Panc1 (cell line): ENCODE data around the gene TMEM151A. TPM values are rescaled to one million over a fixed set of nuclear protein-coding genes. Genes with fewer than 3 reads are reported as not detected.
"Not testable (repeated sequence)": the region's sequence is repeated elsewhere in the genome, so short reads cannot be mapped to it uniquely, and the experiment has no call there.

Experiments used
- ATAC-seq: fragments of 200-7000 bp; cut with Tn5 transposase; 2 replicates; pipeline ENCODE4 v1.9.1; 2020; ENCODE audit warnings: mild to moderate bottlenecking, moderate library complexity
- BruUV-seq: library from RNA; stranded (reverse); fragments of 400-500 nt; replicated peaks from 2 replicates; lab custom pipeline; 2021; lab: Mats Ljungman, UMichigan
- CTCF ChIA-PET: fragments of 300-600 bp; sonication (Branson Sonifier 250); formaldehyde crosslinking; loops from one replicate; lab custom pipeline; 2022; ENCODE audit warnings: antibody characterized with exemption; lab: Charles Lee
- POLR2A ChIA-PET: fragments of 300-600 bp; sonication (Branson Sonifier 250); formaldehyde crosslinking; loops from one replicate; lab custom pipeline; 2022; ENCODE audit warnings: antibody characterized with exemption; lab: Charles Lee
- DNase-seq: peaks from one replicate; pipeline ENCODE4 v3.0.0-alpha.2; 2010; ENCODE audit warnings: low read depth, low spot score
- H3K27ac ChIP-seq: 2 replicates; pipeline ENCODE4 v1.5.1; 2011; ENCODE audit warnings: mild to moderate bottlenecking, low read length, inconsistent platforms
- H3K27me3 ChIP-seq: fragments of 200-500 bp; sonication (Bioruptor generic); 2 replicates; pipeline ENCODE4 v1.6.0; 2014; ENCODE audit warnings: low read length, inconsistent platforms; ENCODE audit not compliant: control insufficient read depth, insufficient read depth
- H3K36me3 ChIP-seq: fragments of 200-500 bp; sonication (Bioruptor generic); 2 replicates; pipeline ENCODE4 v1.5.1; 2014; ENCODE audit warnings: inconsistent platforms, mild to moderate bottlenecking, low read length, moderate library complexity; ENCODE audit not compliant: control insufficient read depth, insufficient read depth
- H3K4me1 ChIP-seq: 2 replicates; pipeline ENCODE4 v1.5.1; 2011; ENCODE audit warnings: inconsistent platforms, mild to moderate bottlenecking, low read length, moderate library complexity; ENCODE audit not compliant: control insufficient read depth, insufficient read depth
- H3K4me3 ChIP-seq, 2 experiments: 2 replicates each; pipeline ENCODE4 v1.5.1; 2011 to 2012; ENCODE audit warnings: low read depth in 2 of 2, low read length in 2 of 2, mild to moderate bottlenecking in 2 of 2, inconsistent platforms in 1 of 2, moderate library complexity in 1 of 2
- H3K9me3 ChIP-seq: fragments of 200-500 bp; sonication (Bioruptor generic); 2 replicates; pipeline ENCODE4 v1.5.1; 2014; ENCODE audit warnings: low read depth, mild to moderate bottlenecking, inconsistent platforms, low read length, moderate library complexity; ENCODE audit not compliant: control insufficient read depth, insufficient read depth
- POLR2AphosphoS5 ChIP-seq: IDR thresholded peaks from 2 replicates; pipeline ENCODE4 v1.6.1; 2012; ENCODE audit warnings: mild to moderate bottlenecking, low read depth, low read length, moderate library complexity
- SIN3A ChIP-seq: IDR thresholded peaks from 2 replicates; pipeline ENCODE4 v1.6.1; 2012; ENCODE audit warnings: low read depth, mild to moderate bottlenecking, low read length, moderate library complexity, borderline replicate concordance; ENCODE audit not compliant: insufficient read depth
- TCF7L2 ChIP-seq: IDR thresholded peaks from 2 replicates; pipeline ENCODE4 v1.6.1; 2011; ENCODE audit warnings: mild to moderate bottlenecking, low read depth, low read length, inconsistent platforms
- in situ Hi-C: cut with HindIII; loops from 2 replicates; pipeline ENCODE4 v1.10.0; 2016; ENCODE audit warnings: low sequenced_read_pairs, low pct_unique_long_range_greater_than_20kb
- intact Hi-C: fragments of 100-400 bp; cut with micrococcal nuclease; formaldehyde crosslinking; loops from one replicate; pipeline ENCODE4 v1.10.0; 2022; ENCODE audit not compliant: unreplicated experiment
- total RNA-seq: library from RNA; stranded (reverse); gene quantifications from one replicate; pipeline ENCODE4 v1.2.1, GENCODE V29; 2021; ENCODE audit not compliant: unreplicated experiment
- TF ChIP-seq, protein P1 (sequence below), 2 experiments: IDR thresholded peaks; 2 replicates each; pipeline ENCODE4 v1.6.1; 2011 to 2012; ENCODE audit warnings: low read depth in 2 of 2, control low read depth in 1 of 2, low read length in 1 of 2, mild to moderate bottlenecking in 1 of 2, moderate library complexity in 1 of 2; ENCODE audit not compliant: insufficient read depth in 1 of 2
- TF ChIP-seq, protein P2 (sequence below): fragments of 450-650 bp; IDR thresholded peaks from 2 replicates; pipeline ENCODE4 v1.5.1; 2017; ENCODE audit warnings: mild to moderate bottlenecking

TMEM151A gene
- total RNA-seq, 1 experiment from 2014 or later = 11.0 TPM

DNA sequence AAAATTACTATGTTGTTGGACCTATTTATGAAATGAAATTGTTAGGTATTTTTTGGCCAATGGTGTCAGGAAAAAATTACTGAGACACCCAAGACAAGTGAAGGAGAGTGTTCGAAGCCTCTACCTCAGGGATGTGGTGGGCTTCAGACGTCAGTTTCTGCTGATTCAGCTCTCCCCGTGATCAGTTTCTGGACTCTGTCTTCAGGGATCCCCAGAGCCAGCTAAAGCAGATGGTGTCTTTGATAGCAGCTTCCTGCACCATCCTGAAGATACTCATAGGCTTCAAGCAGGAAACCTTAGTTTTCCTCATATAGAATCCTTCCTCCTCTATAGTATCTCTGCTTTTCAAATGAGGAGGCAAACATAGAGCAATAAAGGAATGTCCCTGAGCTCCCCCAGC lies 17.8 kb downstream of the TMEM151A start:
- CTCF ChIA-PET = interaction anchor here (1.2 kb wide), 1 partner anchor 19 kb away, joined by 5 read pairs; no protein-coding TSS in a partner anchor
- BruUV-seq = no TSS peak
- no peaks in the 10 kb centered on the region for H3K27me3 ChIP-seq
- DNase-seq = no peak
- no peak overlapping the region for H3K4me3 ChIP-seq
- no peak overlapping the region for H3K27ac ChIP-seq
- peaks cover 6% of the 10 kb centered on the region for H3K4me1 ChIP-seq
- TF ChIP-seq, protein P1, sequence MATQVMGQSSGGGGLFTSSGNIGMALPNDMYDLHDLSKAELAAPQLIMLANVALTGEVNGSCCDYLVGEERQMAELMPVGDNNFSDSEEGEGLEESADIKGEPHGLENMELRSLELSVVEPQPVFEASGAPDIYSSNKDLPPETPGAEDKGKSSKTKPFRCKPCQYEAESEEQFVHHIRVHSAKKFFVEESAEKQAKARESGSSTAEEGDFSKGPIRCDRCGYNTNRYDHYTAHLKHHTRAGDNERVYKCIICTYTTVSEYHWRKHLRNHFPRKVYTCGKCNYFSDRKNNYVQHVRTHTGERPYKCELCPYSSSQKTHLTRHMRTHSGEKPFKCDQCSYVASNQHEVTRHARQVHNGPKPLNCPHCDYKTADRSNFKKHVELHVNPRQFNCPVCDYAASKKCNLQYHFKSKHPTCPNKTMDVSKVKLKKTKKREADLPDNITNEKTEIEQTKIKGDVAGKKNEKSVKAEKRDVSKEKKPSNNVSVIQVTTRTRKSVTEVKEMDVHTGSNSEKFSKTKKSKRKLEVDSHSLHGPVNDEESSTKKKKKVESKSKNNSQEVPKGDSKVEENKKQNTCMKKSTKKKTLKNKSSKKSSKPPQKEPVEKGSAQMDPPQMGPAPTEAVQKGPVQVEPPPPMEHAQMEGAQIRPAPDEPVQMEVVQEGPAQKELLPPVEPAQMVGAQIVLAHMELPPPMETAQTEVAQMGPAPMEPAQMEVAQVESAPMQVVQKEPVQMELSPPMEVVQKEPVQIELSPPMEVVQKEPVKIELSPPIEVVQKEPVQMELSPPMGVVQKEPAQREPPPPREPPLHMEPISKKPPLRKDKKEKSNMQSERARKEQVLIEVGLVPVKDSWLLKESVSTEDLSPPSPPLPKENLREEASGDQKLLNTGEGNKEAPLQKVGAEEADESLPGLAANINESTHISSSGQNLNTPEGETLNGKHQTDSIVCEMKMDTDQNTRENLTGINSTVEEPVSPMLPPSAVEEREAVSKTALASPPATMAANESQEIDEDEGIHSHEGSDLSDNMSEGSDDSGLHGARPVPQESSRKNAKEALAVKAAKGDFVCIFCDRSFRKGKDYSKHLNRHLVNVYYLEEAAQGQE (IDR thresholded peaks at IDR 0.05; ENCODE audit: insufficient read depth in 1 of 2, low read depth in 2 of 2, low read length in 1 of 2) = no peak
- TF ChIP-seq TCF7L2 (no peak), POLR2AphosphoS5 (no peak), SIN3A (no peak)
- TF ChIP-seq, protein P2, sequence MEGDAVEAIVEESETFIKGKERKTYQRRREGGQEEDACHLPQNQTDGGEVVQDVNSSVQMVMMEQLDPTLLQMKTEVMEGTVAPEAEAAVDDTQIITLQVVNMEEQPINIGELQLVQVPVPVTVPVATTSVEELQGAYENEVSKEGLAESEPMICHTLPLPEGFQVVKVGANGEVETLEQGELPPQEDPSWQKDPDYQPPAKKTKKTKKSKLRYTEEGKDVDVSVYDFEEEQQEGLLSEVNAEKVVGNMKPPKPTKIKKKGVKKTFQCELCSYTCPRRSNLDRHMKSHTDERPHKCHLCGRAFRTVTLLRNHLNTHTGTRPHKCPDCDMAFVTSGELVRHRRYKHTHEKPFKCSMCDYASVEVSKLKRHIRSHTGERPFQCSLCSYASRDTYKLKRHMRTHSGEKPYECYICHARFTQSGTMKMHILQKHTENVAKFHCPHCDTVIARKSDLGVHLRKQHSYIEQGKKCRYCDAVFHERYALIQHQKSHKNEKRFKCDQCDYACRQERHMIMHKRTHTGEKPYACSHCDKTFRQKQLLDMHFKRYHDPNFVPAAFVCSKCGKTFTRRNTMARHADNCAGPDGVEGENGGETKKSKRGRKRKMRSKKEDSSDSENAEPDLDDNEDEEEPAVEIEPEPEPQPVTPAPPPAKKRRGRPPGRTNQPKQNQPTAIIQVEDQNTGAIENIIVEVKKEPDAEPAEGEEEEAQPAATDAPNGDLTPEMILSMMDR = no peak
- POLR2A ChIA-PET = no interaction called here
- intact Hi-C loops = no loop called here
- ATAC-seq = no peak
- no peaks in the 10 kb centered on the region for H3K36me3 ChIP-seq
- in situ Hi-C loops = no loop called here
- no peaks in the 10 kb centered on the region for H3K9me3 ChIP-seq

DNA sequence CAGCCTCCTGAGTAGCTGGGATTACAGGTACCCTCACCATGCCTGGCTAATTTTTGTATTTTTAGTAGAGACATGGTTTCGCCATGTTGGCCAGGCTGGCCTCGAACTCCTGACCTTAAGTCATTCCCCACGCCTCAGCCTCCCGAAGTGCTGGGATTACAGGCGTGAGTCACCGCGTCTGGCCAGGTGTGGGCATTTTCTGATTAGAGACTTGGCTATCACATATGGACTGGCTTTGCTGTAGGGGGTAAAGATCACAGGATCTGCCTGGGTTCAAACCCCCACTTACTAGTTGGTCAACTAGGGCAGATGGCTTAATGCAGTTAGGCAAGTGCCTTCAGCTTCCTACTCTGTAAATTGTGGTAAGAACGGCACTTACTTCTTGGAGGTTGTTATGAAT lies 18.6 kb downstream of the TMEM151A start:
- Histone ChIP-seq H3K4me1 (peaks cover 6% of the 10 kb centered on the region), H3K36me3 (no peaks in the 10 kb centered on the region), H3K27me3 (no peaks in the 10 kb centered on the region), H3K27ac (no peak overlapping the region), H3K4me3 (no peak overlapping the region), H3K9me3 (no peaks in the 10 kb centered on the region)
- ChIA-PET CTCF (interaction anchor here (1.2 kb wide), 1 partner anchor 18 kb away, joined by 5 read pairs; no protein-coding TSS in a partner anchor), POLR2A (no interaction called here)
- ATAC-seq = no peak
- DNase-seq = no peak
- intact Hi-C loops = no loop called here
- in situ Hi-C loops = no loop called here
- TF ChIP-seq SIN3A = no peak
- TF ChIP-seq, protein P2 = no peak
- TF ChIP-seq POLR2AphosphoS5 = no peak
- TF ChIP-seq, protein P1 (IDR thresholded peaks at IDR 0.05; ENCODE audit: insufficient read depth in 1 of 2, low read depth in 2 of 2, low read length in 1 of 2) = no peak
- TF ChIP-seq TCF7L2 = no peak
- no TSS peak for BruUV-seq

DNA sequence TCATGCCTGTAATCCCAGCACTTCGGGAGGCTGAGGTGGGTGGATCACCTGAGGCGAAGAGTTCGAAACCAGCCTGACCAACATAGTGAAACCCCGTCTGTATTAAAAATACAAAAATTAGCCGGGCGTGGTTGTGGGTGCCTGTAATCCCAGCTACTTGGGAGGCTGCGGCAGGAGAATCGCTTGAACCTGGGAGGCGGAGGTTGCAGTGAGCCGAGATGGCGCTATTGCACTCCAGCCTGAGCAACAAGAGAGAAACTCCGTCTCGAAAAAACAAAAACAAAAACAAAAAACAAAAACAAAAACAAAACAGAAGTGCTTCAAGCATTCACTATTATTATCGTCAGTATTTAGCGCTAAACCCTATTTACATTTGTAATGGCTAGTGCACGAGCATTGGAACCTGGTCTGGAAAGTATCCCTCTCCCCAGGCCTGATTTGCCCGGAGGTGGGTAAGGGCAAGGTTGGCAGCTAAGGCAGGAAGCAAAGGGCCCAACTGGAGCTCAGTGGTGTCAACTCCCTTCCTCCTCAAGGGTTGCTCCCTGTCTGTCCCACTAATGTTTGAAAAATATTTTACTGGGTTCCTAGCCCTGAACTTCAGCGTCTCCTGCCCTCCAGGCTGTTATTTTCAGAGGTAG lies 19.2 kb downstream of the TMEM151A start:
- BruUV-seq, intact Hi-C loops, in situ Hi-C loops, H3K36me3 ChIP-seq, H3K27ac ChIP-seq, H3K27me3 ChIP-seq, DNase-seq, ATAC-seq, H3K9me3 ChIP-seq, H3K4me1 ChIP-seq, H3K4me3 ChIP-seq: not testable (repeated sequence)
- ChIA-PET CTCF (interaction anchor here (0.6 to 2.1 kb wide), 11 partner anchors 10 to 150 kb away, joined by 3 to 17 read pairs (median 5); partner anchors contain the start of genes B4GAT1, MRPL11, RIN1 and YIF1A), POLR2A (interaction anchor here (1.6 kb wide), 1 partner anchor 35 kb away, joined by 6 read pairs; no protein-coding TSS in a partner anchor)
